NCI-H2171 (cell line): ENCODE results near the gene MTFR1L.
"Not testable (repeated sequence)": the region's sequence is repeated elsewhere in the genome, so short reads cannot be mapped to it uniquely, and the experiment has no call there.

Source experiments
- DNase-seq: peaks from one replicate; lab custom pipeline; 2025; lab: John Stamatoyannopoulos, UW

The MTFR1L gene

DNA sequence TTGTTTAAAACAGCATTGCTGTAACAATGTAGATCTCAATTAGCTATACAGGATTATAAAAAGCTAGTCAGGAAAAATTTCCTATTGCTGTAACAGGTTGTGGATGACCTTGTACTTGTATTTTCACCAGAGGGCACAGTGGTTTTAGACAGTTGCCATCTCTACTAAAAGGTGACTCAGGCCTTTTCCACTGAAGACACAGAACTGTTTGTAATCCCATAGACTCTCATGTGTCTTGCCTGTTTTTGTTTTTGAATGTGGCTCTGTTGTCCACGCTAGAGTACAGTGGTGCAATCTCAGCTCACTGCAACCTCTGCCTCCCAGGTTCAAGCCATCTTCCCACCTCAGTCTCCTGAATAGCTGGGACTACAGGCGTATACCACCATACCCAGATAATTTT lies 5.9 kb downstream of the MTFR1L start:
- DNase-seq: no peak

DNA sequence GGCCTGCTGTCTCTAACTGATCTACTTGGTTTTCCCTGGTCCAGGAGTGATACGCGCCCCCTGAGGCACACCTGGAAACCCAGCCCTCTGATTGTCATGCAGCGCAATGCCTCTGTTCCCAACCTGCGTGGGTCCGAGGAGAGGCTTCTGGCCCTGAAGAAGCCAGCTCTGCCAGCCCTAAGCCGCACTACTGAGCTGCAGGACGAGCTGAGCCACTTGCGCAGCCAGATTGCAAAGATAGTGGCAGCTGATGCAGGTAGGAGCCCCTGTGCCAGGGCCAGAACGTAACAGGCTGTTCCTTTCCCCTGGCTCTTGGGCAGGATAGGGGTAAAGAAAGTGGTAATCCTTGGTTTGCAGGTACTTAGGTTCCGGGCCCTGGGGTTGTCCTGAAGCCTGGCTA lies 6.8 kb downstream of the MTFR1L start:
- no peak for DNase-seq

DNA sequence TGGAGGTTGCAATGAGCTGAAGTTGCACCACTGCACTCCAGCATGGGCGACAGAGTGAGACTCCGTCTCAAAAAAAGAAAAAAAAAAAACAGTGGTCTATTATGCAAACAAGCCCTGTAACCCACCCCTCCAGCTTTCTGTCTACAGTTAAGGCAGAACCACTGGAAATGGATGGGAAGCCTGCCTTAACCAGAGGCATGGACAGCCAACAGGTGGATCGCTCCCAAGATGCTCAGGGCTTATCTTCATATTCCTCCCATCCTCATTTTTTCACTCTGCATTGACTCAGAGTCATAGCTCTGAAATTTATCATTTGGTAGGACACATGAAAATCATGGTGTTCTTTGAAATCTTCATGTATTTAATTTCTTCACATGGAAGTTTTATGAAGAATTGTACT lies 8.7 kb downstream of the MTFR1L start:
- no peak for DNase-seq

GRCh38 chr1:25829046-25829445 lies 9.3 kb downstream of the MTFR1L start:
- no peak for DNase-seq

GRCh38 chr1:25831569-25832196 lies 11.9 kb downstream of the MTFR1L start:
- DNase-seq: no peak

- no peak for DNase-seq
Measured at GRCh38 chr1:25832336-25833037, 12.7 kb downstream of the MTFR1L start.

DNA sequence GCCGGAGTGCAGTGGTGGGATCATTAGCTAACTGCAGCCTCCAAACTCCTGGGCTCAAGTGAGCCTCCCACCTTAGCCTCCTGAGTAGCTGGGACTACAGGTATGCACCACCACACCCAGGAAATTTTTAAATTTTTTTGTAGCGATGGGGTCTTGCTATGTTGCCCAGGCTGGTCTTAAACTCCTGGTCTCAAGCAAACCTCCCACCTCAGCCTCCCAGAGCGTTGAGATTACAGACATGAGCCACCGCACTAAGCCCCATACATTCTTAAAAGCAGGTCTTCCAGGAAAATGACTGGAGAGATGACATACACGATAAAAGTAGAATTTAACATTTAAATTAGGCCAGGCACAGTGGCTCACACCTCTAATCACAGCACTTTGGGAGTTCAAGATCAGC lies 13.4 kb downstream of the MTFR1L start:
- no peak for DNase-seq

DNA sequence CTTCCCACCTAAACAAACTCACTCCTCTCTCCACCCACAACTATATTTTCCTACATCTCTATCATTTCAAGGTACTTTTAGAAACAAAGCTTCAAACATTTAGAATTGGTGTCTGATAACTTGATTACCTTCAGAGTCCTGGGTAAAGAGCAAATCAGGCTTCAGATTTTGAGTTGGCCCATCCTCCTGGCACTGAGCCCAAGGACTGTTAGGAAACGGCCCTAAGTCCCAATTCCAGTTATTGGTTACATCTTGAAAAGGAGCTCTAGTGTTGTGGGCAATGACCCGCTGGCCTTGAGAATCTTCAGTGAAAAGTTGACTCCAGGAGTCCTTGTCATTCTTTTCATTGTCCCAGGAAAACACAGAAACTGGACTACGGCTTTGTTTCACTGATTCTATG lies 15.1 kb downstream of the MTFR1L start:
- no peak for DNase-seq

DNA sequence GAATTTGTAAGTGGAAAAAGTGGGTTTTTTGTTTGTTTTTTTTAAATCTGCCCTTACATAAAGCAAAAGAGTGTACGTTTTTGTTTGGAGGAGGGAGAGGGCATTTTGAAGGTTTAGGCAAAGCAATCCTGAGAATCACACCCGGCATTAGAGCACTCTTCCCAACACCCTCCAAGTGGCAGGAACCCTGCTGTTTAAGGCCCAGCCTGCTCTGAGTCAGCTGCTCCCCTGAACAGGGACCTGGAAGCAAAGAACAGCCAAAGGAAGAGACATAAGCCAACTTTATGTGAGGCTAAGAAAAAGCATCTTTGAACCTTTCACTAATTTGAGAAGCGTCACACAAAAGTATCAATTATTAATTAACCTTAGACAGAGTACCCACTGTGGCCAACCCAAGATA lies 16.9 kb downstream of the MTFR1L start:
- no peak for DNase-seq

- DNase-seq: no peak
Measured at GRCh38 chr1:25837262-25837875, 17.6 kb downstream of the MTFR1L start.

DNA sequence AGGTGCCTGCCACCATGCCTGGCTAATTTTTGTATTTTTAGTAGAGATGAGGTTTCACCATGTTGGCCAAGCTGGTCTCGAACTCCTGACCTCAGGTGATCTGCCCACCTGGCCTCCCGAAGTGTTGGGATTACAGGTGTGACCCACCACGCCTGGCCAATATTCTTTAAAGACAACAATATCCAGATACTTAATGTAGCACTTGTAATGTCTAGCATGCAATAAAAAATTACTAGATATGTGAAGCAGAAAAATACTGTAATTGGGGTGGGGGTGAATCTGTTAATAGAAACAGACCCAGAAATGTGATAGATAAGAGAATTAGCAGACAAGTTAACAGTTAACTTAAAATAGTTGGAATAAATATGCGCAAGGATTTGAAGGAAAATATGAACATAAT lies 20.1 kb downstream of the MTFR1L start:
- DNase-seq: not testable (repeated sequence)

DNA sequence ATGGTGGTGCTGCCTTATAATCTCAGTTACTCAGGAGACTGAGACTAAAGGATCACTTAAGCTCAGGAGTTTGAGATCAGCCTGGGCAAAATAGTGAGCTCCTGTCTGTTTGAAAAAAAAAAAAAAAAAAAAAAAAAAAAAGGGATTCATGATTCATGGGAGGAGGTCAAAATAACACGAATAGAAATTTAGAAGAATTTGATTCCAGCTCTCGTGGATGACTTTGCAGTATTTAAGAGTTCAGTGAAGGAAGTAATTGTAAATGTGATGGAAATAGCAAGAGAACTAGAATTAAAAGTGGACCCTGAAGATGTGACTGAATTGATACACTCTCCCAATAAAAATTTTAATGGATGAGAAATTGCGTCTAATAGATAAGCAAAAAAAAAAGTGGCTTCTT lies 23.7 kb downstream of the MTFR1L start:
- DNase-seq: no peak

DNA sequence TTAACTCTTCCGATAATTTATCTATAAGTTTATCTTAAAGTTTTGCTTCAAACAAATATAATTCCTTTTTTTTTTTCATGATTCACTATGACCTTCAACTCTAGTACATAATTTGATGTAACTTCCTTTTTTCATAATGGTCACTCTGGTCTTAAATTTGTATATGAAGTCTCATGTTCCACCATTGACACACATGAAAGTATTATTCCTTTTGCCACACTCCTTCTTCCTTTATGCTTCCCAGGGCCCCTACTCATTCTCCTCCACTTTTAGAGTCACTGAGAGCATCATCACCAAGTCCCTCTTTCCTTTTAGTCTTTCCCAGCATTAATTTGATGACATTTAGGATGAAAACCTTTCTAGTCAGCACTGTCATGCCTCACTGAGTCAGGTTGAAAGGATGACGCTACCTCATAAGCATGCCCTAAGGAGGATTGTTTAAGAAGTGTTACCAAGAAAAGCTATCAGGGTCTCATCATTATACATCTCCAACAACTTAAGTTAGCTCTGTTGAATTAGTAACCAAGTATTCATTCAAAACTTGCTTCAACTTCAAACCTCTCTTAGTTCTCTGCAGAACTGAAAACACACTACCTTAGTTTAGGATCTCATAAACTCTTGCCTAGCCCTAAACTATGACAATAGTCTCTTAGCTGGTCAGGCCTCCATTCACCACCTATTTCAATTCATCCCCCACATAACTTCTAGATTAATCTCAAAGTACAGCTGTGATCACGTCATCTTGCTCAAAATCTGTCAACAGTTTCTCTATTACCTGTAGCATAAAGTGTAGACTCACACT lies 25.0 kb downstream of the MTFR1L start:
- no peak for DNase-seq

DNA sequence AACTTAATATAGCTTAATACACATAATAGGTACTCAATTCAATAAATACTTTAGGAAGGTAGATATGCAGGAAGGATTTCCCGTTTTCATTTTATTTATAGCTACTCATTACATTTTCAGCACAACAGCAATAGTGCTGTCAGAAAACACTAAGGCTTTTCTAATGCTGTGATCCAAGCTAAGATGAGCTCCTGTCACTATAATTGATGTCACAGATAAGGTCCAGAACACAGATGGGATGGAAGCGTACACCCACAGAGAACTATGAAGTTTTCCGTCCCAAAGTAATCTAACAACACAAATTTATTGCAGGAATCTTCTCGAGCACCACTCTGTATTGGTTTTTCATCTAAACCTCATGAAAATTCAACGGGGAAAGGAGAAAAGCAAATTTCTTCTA lies 25.9 kb downstream of the MTFR1L start:
- DNase-seq: no peak

DNA sequence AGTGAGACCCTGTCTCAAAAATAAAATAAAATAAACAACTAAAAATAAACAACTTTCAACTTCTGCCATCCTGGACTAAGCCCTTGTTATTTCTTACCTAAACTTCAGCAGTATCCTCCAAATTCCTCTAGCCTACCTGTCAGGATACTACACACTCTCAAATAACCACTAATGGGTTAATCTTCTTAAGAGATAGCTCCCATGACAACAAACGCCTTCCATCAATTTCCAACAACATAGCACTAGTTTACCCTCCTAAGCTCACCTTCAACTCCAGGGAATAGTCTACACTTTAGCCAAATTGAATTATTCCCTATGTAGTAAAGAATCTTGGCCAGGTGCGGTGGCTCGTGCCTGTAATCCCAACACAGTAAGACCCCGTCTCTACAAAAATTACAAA lies 28.2 kb downstream of the MTFR1L start:
- DNase-seq: no peak

DNA sequence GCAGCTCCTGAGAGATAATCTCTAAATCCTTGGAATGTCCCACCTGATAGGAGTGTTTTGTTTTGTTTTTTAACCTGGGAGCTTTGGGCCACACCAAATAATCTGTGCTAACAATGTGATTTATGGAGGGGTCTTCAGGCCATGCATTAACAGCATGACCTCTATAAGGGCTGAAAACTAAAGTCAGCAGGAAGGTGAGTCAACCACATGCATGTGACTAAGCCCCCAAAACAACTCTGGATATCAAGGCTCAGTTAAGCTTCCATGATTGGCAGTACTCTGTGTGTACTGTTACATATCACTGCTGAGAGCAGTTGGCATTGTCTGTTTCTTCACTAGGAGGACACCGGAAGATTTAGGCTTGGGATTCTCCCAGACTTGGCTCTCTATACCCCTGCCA lies 28.8 kb downstream of the MTFR1L start:
- DNase-seq: no peak

DNA sequence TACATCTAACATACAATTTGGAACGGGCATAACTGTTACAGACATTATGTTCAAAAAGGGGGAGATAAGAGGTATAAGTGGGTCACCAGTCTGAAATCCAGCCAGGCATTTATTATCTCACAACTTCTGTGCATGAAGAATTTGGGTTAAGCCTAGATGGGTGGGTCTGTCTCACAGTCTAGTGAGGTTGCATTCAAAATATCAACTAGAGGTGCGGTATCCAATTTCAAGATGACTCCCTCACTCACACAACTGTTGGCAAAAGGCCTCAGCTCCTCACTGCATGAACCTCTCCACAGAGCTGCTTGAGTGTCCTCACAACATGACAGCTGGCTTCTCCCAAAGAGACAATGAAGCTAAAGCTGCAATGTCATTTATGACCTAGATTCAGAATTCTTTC lies 34.8 kb downstream of the MTFR1L start:
- DNase-seq: peak; percentile 69

- DNase-seq: no peak
Measured at GRCh38 chr1:25856856-25857255, 37.1 kb downstream of the MTFR1L start.

GRCh38 chr1:25858494-25858893 lies 38.7 kb downstream of the MTFR1L start:
- no peak for DNase-seq

GRCh38 chr1:25858906-25859789 lies 39.4 kb downstream of the MTFR1L start, which contains the start of gene AUNIP:
TSS of gene AUNIP (minus strand) at chr1:25859457. CDS start at chr1:25859357, 100 bp downstream.
- peak; percentile 84 for DNase-seq
